AG09309 (cell line): ENCODE results near the gene LRRC8E.

Experiments
- DNase-seq: peaks from one replicate; pipeline ENCODE4 v3.0.0-alpha.2; 2010; ENCODE audit warnings: low read depth
- H3K4me3 ChIP-seq: 2 replicates; pipeline ENCODE4 v1.5.1; 2011; ENCODE audit warnings: mild to moderate bottlenecking, low read depth, low read length, moderate library complexity; ENCODE audit not compliant: control insufficient read depth
- CTCF ChIP-seq: IDR thresholded peaks from 2 replicates; pipeline ENCODE4 v1.5.1; 2011; ENCODE audit warnings: mild to moderate bottlenecking, low read depth, low read length, inconsistent platforms; ENCODE audit not compliant: insufficient read depth, control insufficient read depth; ENCODE audit errors: missing control alignments

LRRC8E gene

GRCh38 chr19:7844405-7844804 lies 43.9 kb upstream of the LRRC8E start:
- no peak overlapping the region for H3K4me3 ChIP-seq
- no peak for DNase-seq

GRCh38 chr19:7844951-7845350 lies 43.4 kb upstream of the LRRC8E start:
- DNase-seq: no peak
- TF ChIP-seq CTCF: no peak
- H3K4me3 ChIP-seq: no peak overlapping the region

More at GRCh38 chr19:7844405-7844804, 43.9 kb upstream of the LRRC8E start:
- TF ChIP-seq CTCF: no peak

- H3K4me3 ChIP-seq: no peak overlapping the region
- DNase-seq: no peak
- no peak for TF ChIP-seq CTCF
Observed at GRCh38 chr19:7845390-7846154, 42.7 kb upstream of the LRRC8E start.

GRCh38 chr19:7846155-7846646 lies 42.1 kb upstream of the LRRC8E start:
- no peak overlapping the region for H3K4me3 ChIP-seq
- DNase-seq: no peak
- TF ChIP-seq CTCF: no peak

- DNase-seq: no peak
- no peak for TF ChIP-seq CTCF
- no peak overlapping the region for H3K4me3 ChIP-seq
Observed at GRCh38 chr19:7847664-7848063, 40.6 kb upstream of the LRRC8E start.

- DNase-seq: no peak
- TF ChIP-seq CTCF: no peak
- no peak overlapping the region for H3K4me3 ChIP-seq
Observed at GRCh38 chr19:7848779-7849457, 39.4 kb upstream of the LRRC8E start.
